ENCODE data around the gene WNK2. TPM values are rescaled to one million over a fixed set of nuclear protein-coding genes. Genes with fewer than 3 reads are reported as not detected.

WNK2 gene
- total RNA-seq, 4 donors from 2014 or later = 0.28 to 1.7 (median 0.47) TPM

DNA sequence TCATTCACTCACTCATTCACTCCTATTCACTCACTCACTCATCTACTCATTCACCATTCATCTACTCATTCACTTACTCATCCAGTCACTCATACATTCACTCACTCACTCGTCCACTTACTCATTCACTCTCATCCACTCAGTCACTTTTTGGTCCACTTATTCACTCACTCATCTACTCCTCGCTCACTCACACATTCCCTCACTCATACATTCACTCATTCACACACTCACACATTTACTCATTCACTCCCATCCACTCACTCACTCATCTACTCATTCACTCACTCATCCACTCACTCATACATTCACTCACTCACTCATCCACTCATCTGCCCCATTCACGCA is 27.7 kb downstream of the WNK2 start:
- no peak for ATAC-seq (ENCODE audit: low FRiP score)
- no peak for DNase-seq (ENCODE audit: low spot score)
- TF ChIP-seq, protein P1, sequence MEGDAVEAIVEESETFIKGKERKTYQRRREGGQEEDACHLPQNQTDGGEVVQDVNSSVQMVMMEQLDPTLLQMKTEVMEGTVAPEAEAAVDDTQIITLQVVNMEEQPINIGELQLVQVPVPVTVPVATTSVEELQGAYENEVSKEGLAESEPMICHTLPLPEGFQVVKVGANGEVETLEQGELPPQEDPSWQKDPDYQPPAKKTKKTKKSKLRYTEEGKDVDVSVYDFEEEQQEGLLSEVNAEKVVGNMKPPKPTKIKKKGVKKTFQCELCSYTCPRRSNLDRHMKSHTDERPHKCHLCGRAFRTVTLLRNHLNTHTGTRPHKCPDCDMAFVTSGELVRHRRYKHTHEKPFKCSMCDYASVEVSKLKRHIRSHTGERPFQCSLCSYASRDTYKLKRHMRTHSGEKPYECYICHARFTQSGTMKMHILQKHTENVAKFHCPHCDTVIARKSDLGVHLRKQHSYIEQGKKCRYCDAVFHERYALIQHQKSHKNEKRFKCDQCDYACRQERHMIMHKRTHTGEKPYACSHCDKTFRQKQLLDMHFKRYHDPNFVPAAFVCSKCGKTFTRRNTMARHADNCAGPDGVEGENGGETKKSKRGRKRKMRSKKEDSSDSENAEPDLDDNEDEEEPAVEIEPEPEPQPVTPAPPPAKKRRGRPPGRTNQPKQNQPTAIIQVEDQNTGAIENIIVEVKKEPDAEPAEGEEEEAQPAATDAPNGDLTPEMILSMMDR (IDR thresholded peaks at IDR 0.05) = no peak

DNA sequence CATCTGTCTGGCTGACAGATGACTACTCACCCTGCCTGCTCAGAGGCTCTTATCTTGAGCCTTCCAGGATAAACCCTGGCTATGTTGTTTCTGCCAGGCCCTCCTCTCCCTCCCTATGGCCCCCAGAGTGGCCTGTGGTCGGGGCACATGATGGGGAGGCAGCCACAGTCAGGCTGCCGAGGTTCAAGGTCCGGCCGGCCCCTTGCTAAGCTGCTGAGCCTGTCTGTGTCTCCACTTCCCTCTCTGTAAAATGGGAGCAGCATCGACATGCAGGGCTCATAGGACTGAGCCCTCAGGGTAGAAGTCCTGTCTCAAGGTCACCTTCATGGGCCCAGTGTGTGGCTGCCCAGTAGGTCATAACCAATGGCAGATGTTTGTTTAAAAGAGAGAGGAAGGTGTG is 28.5 kb downstream of the WNK2 start:
- no peak for ATAC-seq (ENCODE audit: low FRiP score)
- DNase-seq (ENCODE audit: low spot score) = no peak
- TF ChIP-seq, protein P1 (IDR thresholded peaks at IDR 0.05) = no peak

DNA sequence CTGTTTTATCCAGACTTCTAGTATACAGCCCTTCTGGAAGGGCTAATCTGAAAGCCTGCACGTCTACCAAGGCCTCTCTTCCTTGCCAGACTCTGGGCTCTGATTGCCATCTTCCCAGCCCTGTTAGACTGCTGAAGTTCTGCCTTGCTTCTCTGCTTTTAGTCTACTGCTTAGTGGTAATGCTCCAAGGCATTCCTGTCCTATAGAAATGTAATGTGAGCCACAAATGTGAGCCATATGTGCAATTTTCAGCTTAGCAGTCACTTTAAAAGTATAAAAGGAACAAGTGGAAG is 32.1 kb downstream of the WNK2 start:
- no peak for ATAC-seq (ENCODE audit: low FRiP score)
- TF ChIP-seq, protein P1 (IDR thresholded peaks at IDR 0.05) = no peak
- DNase-seq (ENCODE audit: low spot score) = no peak

DNA sequence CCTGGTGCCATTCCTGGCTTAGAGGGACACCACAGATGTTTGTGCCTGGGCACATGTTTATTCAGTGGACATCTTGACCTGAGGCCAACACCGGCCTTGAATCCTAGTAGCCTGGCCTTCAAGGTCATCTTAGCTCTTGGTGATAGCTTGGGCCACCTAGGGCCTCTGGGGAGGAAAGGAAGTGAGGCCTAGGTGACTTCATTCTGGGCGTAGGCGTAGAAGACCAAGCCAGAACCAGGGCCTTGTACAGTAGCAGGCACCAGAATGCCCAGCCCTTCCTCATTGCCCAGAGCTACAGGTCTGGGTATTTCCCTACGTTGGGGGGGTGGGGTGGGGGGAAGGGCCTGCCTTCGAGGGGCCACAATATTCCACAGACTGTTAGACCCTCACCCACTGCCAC is 33.8 kb downstream of the WNK2 start:
- DNase-seq (ENCODE audit: low spot score) (no peak), ATAC-seq (ENCODE audit: low FRiP score) (no peak)
- TF ChIP-seq, protein P1 (IDR thresholded peaks at IDR 0.05) = no peak

DNA sequence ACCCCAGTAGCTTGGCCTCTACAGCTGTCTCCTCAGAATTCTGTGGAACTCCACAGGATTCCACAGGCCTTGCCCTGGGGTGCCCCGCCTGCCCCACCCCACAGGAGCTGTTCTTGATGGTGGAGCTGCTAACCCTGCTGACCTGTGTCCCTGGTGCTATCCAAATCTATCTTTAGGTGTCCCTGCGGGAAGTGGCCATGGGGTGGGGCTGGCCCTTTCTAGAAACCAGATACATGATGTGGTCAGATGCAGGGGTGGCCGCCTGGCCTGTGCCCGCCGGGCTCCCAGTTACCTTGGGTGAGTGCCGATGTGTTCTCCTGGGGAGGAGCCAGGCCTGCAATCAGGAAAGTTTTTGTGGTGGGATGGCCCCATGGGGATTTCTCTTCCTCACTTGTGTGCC is 34.2 kb downstream of the WNK2 start:
- ATAC-seq (ENCODE audit: low FRiP score) (no peak), DNase-seq (ENCODE audit: low spot score) (no peak)
- TF ChIP-seq, protein P1 (IDR thresholded peaks at IDR 0.05) = no peak

DNA sequence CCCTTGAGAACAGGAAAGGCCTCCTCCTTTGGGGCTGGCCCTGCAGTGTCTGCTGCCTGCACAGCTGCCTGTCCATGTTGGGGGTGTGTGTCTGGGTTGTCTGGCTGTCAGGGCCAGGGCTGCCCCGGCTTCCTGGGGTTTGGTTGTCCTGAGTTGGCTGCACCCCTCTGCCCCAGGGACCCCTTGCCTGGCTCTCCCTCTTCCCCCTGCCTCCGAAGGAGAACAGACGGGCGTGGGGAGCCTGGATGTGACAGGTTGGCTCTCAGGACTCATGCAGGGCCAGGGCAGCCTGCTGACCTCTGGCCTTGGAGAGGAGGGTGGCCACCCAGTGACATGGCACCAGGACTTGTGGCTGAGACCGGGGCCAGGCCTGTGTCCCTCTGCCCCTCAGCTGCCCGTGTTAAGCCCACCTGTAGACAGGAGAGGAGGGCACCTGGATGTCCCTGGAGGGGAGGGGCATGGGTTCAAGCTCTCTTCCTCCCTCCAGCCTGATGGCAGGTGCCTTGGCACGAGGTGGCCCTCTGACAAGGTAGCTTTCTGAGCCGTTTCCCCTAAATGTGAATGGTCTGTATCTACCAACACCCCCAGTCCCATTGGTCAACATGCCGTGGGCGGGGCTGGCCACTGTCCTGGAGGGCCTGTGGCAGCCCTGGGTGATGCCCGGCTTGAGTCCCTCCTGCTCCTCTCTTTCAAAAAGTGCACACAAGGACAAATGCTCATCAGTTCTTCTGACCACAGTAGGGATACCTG is 34.9 kb downstream of the WNK2 start:
- ATAC-seq (ENCODE audit: low FRiP score) (no peak), DNase-seq (ENCODE audit: low spot score) (no peak)
- TF ChIP-seq, protein P1 (IDR thresholded peaks at IDR 0.05) = no peak

DNA sequence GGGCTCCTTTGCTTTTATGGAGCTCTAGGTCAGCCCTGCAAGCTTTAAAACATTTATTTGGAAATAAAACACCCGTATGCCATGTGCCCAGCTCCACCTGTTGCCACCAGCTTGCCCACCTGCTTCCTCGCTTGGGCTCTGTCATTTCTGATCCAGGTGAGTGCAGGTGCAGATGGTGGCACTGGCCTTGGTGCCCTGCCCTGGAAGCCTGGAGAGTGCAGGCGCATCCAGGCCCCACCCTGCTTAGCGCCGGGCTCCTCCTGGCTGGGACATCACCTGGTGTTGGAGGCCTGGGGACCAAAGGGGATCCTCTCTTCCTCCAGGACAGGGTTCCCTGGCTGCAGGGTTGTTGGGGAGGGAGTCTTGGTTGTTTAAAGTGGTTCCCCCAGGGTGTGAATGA is 35.8 kb downstream of the WNK2 start:
- DNase-seq (ENCODE audit: low spot score) (no peak), ATAC-seq (ENCODE audit: low FRiP score) (no peak)
- TF ChIP-seq, protein P1 (IDR thresholded peaks at IDR 0.05) = no peak

Data from omental fat pad (tissue), 4 donors.